DMS153 (cell line): ENCODE results near the gene H1-8.

ENCODE experiments used
- DNase-seq: peaks from one replicate; lab custom pipeline; 2025; lab: John Stamatoyannopoulos, UW

H1-8 gene

GRCh38 chr3:129593595-129594339 lies 50.8 kb downstream of the H1-8 start:
- peak; percentile 98 for DNase-seq

- no peak for DNase-seq
Measured at GRCh38 chr3:129594409-129594808, 51.4 kb downstream of the H1-8 start.

GRCh38 chr3:129594907-129595390 lies 52.0 kb downstream of the H1-8 start:
- no peak for DNase-seq

GRCh38 chr3:129595544-129596193 lies 52.7 kb downstream of the H1-8 start:
- no peak for DNase-seq

GRCh38 chr3:129596194-129597086 lies 53.5 kb downstream of the H1-8 start:
- DNase-seq = peak; percentile 61

- peak; percentile 45 for DNase-seq
Measured at GRCh38 chr3:129597087-129597999, 54.4 kb downstream of the H1-8 start.

GRCh38 chr3:129598000-129598381 lies 55.0 kb downstream of the H1-8 start:
- no peak for DNase-seq

GRCh38 chr3:129598484-129598883 lies 55.5 kb downstream of the H1-8 start:
- DNase-seq = no peak

GRCh38 chr3:129599073-129599472 lies 56.1 kb downstream of the H1-8 start:
- DNase-seq = no peak

- DNase-seq = no peak
Measured at GRCh38 chr3:129599607-129600006, 56.6 kb downstream of the H1-8 start.

- DNase-seq = no peak
Measured at GRCh38 chr3:129600348-129600747, 57.4 kb downstream of the H1-8 start.
